HG03025 (cell line): Measurements from ENCODE around the gene SNX5.

Experiments
- ATAC-seq: cut with Tn5 transposase; IDR thresholded peaks from one replicate; pipeline ENCODE4 v1.9.1; 2021; ENCODE audit warnings: mild to moderate bottlenecking, moderate library complexity; ENCODE audit not compliant: unreplicated experiment, low FRiP score

The SNX5 gene

DNA sequence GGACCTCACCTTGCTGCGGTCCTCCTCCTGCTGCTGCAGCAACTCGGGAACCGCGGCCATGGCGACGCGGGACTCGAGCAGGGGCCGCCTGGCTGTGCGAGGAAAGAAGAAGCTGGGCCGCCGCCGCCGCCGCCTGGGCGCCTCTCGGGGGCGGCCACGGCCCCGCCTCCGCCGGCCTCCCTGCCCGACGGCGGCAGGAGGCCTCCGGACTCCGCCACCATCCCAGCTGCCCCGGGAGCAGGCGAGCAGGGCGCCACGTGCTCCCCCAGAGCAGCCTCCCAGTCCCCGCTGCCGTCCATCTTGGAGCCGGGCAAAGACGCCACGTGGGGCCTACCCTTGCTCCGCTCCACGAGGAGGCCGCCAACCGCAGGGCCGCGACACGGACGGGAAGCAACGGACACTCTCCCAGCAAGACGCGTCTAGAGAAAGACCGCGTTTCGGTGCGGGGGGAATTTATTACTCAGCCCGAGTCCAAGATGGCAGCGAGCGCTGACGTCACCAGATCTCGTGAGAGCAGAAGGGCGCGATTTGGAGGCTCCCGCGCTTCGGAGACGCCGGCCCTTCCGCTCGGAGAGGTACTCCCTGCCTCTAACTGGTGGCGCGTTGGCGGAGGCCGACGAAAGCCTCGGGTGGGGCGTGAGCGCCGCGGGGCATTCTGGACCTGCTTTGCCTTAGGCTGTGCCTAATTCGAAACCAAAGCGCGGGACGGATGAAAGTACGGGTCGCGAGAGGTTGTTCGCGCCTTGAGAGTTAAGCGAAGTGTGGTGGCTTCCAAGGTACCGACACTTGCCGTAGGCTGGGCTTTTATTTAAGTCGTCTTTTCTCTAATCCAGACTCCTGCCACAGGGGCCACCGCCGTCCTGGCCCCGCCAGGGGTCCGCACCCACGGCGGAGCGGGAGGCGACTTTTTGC lies at the start of gene SNX5, which contains the start of gene MGME1:
Gene SNX5 (minus strand): TSS at position 429 of the 912 bp plus-strand sequence. CDS start 369 bp downstream, at position 60.
Gene MGME1 (plus strand): TSS at position 653 of the 912 bp plus-strand sequence. CDS start 842 bp downstream, outside the sequence.
- ATAC-seq: peak; percentile 83

- no peak for ATAC-seq
Observed at GRCh38 chr20:18018100-18018499, 49.5 kb upstream of the SNX5 start.

- no peak for ATAC-seq
Observed at GRCh38 chr20:18016772-18017171, 48.2 kb upstream of the SNX5 start.

DNA sequence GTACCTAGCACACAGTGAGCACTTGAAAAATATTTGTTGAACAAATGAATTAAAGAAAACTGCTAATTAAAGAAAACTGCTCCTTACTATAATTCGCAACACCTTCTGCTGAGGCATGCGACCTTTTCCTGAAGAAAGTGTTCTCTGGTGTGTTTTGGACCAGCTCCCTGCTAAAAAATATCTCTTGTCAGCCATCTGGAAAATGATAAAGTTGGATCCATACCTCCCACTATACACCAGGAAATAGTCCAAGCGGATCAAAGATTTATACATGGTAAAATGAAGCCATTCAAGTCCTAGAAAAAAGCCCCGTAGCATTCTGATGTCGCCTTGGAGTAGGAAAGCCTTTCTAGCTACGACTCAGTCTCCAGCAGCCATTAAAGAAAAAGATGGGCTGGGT lies 45.8 kb upstream of the SNX5 start:
- no peak for ATAC-seq

DNA sequence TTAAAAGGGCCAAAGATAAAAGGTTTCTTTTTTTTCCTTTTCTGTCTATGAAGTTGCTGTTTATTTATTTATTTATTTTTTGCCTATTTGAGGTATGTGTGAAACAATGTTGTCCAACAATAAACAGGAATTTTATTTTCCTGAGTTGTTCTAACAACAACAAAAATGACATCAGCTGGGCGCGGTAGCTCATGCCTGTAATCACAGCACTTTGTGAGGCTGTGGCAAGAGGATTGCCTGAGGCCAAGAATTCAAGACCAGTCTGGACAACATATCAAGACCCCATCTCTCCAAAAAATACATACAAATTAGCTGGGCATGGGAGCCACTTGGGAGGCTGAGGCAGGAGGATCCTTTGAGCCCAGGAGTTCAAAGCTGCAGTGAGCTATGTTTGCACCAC lies 44.3 kb upstream of the SNX5 start:
- no peak for ATAC-seq

- no peak for ATAC-seq
Observed at GRCh38 chr20:18011951-18012645, 43.5 kb upstream of the SNX5 start.

DNA sequence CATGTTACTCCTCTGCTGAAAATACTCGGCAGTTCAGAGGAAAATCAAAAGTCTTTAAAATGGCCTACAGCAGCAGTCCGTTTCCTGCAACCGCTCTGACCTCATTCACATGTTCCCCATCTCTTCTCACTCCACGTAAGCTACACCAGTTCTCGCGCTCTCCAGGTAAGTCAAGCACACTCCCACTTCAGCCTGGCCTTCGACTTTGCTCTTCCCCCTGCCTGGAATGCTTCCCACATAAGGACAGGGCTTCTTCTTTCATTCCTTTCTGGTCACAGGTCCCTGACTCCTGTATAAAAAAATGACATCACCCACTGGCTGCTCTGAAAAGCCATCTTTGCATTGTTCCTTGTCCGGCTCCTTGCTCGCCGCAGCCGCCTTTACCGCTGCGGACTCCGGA lies 42.9 kb upstream of the SNX5 start:
- no peak for ATAC-seq

GRCh38 chr20:18009116-18009515 lies 40.5 kb upstream of the SNX5 start:
- no peak for ATAC-seq

DNA sequence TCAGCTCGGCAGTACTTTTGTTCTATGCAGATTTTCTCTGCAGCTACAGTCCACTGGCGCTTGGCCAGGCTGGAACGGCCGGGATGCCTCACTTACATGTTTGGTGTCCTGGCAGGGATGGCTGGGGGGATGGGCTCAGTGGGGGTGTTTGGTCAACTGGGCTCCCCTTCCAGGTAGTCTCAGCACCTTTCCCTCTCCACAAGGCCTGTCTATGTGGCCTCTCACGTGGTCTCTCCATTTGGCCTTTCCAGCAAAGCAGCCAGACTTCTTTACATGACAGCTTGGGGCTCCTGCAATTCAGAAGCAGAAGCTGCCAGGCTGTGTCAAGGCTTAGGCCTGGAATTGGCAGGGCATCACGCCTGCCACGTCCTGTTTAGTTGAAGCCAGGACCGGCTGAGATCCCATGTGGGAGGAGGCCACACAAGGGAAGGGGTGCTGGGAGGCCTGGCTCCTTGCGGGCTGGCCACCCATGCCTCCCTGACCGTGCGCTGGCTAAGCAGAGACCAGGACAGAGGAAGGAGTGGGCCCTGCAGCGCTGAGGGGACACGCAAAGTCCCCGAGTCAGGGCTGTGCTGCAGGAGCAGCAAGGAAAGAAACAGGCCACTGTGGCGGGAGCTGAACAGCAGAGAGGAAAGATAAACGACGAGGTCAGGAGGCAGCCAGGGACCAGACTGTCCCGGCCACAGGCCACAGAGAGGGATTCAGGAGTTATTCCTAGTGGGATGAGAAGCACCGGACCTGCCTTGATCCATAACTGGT lies 39.1 kb upstream of the SNX5 start:
- no peak for ATAC-seq

DNA sequence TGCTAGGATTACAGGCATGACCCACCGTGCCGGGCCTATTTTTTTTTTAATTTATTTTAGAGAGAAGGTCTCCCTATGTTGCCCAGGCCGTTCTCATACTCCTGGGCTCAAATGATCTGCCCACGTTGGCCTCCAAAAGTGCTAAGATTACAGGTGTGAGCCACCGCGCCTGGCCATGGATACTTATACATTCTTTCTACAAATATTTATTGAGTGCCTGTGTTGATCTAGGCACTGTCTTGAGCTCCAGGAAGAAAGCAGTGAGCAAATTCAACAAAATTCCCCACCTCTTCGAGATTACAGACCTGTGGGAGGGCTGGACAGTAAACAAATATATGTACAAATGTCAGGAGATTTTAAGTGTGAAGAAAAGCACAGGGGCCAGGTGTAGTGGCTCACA lies 38.1 kb upstream of the SNX5 start:
- no peak for ATAC-seq

GRCh38 chr20:18005990-18006364 lies 37.4 kb upstream of the SNX5 start:
- ATAC-seq: no peak

DNA sequence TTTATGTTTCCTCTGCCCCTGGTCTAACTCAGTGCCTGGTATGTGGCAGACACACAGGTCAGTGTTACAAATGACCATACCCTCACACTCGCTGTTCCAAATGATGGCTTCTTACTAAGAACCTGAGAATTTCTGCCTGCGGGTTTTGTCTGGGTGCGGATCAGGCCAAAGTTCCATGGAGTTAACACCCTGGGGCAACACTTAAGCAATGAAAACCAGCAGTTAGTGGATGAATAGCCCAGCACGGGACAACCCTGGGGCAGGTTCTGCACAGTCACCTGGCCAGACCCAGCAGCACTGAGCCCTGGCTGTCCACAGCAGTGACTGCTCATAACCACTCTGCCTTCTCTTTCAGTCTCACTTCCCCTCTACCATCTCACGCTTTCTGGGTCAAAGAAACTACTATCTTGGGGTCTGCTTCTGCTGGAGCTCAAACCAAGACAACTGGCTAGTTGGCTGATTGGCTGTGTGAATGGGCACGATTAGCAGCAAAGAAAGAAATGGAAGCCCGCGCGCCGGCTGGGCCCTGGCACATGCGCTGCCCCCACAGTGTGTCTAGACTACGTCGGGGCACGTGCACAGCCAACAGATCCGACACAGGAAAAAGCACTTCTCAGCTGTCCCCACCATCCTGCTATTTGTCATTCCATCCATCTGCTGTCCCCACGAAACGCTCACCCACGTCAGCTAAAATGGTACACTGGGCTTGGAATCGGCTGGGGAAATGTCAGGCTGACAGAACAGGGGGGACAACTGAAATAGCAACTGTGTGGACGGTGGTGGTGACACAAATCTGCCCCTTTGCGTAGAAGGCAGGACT lies 36.8 kb upstream of the SNX5 start:
- peak; percentile 95 for ATAC-seq

DNA sequence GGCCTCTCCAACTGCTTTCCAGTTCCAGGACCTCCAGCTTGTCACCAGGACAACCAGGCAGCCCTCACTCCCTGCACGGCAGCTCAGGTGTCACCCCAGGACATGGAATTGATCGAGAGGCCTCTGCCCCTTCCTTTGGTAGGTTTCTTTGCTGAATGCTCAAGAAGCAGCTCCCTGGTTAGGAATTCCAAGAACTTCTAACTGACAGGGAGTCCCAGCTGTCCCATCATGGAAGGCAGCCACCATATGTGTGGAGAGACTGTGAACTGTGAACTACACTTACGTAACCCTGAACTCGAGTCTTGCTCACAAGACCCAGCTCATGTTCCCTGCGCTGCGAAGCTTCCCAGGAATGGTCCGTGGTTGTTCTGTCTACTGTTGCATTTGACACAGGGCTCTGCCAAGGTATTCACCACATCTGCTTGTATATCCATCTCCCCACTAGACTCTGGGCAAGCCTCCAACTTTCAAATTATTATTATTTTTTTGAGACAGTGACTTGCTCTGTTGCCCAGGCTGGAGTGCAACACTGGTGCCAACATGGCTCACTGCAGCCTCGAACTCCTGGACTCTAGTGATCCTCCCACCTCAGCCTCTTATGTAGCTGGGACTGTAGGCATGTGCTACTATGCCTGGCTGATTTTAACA lies 35.9 kb upstream of the SNX5 start:
- ATAC-seq: no peak

GRCh38 chr20:18003897-18004296 lies 35.3 kb upstream of the SNX5 start:
- ATAC-seq: no peak

DNA sequence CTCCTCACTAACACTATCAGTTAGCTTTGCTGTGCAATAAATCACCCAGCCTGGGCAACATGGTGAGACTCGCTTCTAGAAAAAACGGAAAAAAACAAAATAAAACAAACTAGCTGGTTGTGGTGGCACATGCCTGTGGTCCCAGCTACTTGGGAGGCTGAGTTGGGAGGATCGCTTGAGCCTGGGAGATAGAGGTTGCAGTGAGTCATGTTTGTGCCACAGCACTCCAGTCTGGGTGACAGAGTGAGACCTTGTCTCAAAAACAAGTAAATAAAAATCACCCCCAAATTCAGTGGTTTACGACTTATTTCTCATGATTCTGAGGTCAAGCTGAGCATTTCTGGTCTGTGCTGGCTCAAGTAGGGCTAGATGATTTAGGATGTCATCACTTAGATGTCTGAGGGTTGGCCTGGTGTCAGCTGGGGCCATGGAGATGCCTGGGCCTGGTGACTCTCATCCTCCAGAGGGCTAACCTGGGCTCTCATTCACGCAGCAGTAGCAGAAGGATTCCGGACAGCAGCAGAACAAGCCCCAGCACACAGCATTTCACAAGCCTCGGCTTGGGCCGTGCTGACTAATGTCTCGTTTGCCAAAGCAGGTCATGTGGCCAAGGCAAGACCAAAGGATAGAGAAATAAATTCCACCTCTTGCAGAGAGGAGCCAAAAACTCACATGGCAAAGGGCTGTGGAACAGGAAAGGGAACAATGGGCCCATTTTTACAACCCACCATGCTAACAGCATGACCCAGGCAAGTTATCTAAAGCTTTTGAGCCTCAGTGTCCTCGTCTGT lies 32.7 kb upstream of the SNX5 start:
- ATAC-seq: no peak

DNA sequence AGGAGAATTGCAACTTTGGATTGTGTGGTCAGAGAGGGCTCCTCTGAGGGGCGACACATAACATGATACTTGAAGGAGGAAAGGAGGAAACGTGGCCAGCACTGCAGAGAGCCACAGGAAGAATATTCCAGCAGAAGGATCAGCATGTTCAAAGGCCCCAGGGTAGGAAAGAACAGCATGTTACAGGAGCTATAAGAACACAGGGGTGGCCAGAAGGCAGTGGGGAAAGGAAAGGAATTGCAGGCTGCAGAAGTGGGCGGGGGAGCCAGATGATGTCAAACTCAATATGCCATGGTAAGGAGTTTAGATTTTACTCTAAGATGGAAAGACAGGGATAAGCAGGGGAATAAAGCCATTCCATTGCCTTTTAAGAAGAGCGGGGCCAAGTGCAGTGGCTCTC lies 31.0 kb upstream of the SNX5 start:
- no peak for ATAC-seq

GRCh38 chr20:17998446-17998845 lies 29.9 kb upstream of the SNX5 start:
- ATAC-seq: no peak

- no peak for ATAC-seq
Observed at GRCh38 chr20:17995967-17996819, 27.6 kb upstream of the SNX5 start.
